Right cardiac atrium (tissue), 5 donors: ENCODE results near the gene CDKAL1. TPM values are rescaled to one million over a fixed set of nuclear protein-coding genes. Genes with fewer than 3 reads are reported as not detected.
"Not testable (repeated sequence)": the region's sequence is repeated elsewhere in the genome, so short reads cannot be mapped to it uniquely, and the experiment has no call there.

Experiments
- ATAC-seq, 2 donors: fragments of 200-7000 bp; cut with Tn5 transposase; one replicate each; pipeline versions ENCODE4 v1.8.0 to v1.9.1; 2020; ENCODE audit warnings: moderate library complexity in 2 of 2, mild to moderate bottlenecking in 1 of 2
- DNase-seq, 3 donors: peaks; one replicate each; pipeline ENCODE4 v3.0.0-alpha.2; 2020
- H3K27ac ChIP-seq: one replicate; pipeline ENCODE4 v1.5.1; 2013; ENCODE audit warnings: mild to moderate bottlenecking, low read length, control low read depth, moderate library complexity
- H3K27me3 ChIP-seq: one replicate; pipeline ENCODE4 v1.6.1; 2013; ENCODE audit not compliant: control insufficient read depth, insufficient read depth
- H3K4me1 ChIP-seq: one replicate; pipeline ENCODE4 v1.6.1; 2013; ENCODE audit warnings: low read length; ENCODE audit not compliant: control insufficient read depth, insufficient read depth
- H3K4me3 ChIP-seq: one replicate; pipeline ENCODE4 v1.5.1; 2013; ENCODE audit warnings: low read length, control low read depth
- H3K9me3 ChIP-seq: one replicate; pipeline ENCODE4 v1.6.1; 2013; ENCODE audit warnings: low read length; ENCODE audit not compliant: control insufficient read depth
- WGBS: extraction: QIAGEN DNeasy Blood & Tissue Kit; methylation state at CpG from one replicate; pipeline ENCODE4 v1.1.7; 2013; 5-methylcytosine and 5-hydroxymethylcytosine counted together
- intact Hi-C, 4 donors: fragments of 100-400 bp; cut with DNase I; formaldehyde crosslinking; loops; one replicate each; pipeline versions ENCODE4 v1.11.0 to v1.14.0; 2022 to 2023
- polyA plus RNA-seq: library from polyadenylated mRNA; stranded (reverse); fragments of 200-250 nt; gene quantifications from one replicate; pipeline ENCODE4 v1.2.3, GENCODE V29; 2013
- total RNA-seq, 4 donors: library from RNA; stranded (reverse); fragmentation: NEBNext Ultra II Directional; extraction: Animal tissue kit (Norgen Biotek cat#: 25700); gene quantifications; one replicate each; pipeline ENCODE4 v1.2.1, GENCODE V29; 2021
- donor health status: healthy with polysubstance abuse.
- donor health status: DM: no; HTN: yes; CAD: no.
- donor health status: DM: no; HTN: no; CAD: no.
- donor health status: DM: no; HTN: yes; CAD: no; lungs with severe emphysema.
- donor health status: DM: yes; HTN: yes; CAD: no.

CDKAL1 gene
- total and polyA plus RNA-seq, 5 donors, result 3.6 to 11.5 (median 10.8) TPM

DNA sequence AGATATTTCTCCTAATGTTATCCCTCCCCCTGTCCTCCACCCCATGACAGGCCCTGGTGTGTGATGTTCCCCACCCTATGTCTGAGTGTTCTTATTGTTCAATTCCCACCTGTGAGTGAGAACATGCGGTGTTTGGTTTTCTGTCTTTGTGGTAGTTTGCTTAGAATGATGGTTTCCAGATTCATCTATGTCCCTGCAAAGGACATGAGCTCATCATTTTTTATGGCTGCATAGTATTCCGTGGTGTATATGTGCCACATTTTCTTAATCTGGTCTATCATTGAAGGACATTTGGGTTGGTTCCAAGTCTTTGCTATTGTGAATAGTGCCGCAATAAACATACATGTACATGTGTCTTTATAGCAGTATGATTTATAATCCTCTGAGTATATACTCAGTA is 83.3 kb downstream of the CDKAL1 start:
- intact Hi-C loops, result not testable (repeated sequence)
- 84% methylated on average over 3 of the region's 3 CpGs for WGBS

DNA sequence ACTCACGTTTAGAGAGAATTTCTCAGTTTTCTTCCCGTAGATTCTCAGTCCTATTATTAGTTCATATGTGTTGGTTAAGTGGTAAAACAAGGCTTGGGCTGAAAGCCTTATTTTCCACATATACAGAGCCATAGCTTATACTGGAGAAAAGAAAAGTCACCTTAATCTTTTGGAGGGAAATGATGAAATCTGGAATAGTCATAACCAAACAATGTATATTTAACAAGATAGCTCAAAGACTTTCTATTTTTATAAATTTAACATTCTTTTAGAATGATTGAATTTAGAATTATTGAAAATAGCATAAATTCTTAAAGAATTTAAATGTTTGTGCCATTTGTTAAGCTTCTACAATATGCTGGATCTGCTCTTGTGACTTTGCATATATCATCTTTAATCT is 85.8 kb downstream of the CDKAL1 start:
- WGBS, result 77% methylated on average over 2 of the region's 2 CpGs
- intact Hi-C loops, result no loop called here
- DNase-seq (no peak), ATAC-seq (no peak)
- H3K4me3 ChIP-seq, result no peak overlapping the region
- H3K9me3 ChIP-seq, result no peaks in the 10 kb centered on the region
- no peaks in the 10 kb centered on the region for H3K27me3 ChIP-seq
- no peak overlapping the region for H3K27ac ChIP-seq
- no peaks in the 10 kb centered on the region for H3K4me1 ChIP-seq

More for the DNA sequence above, 83.3 kb downstream of the CDKAL1 start:
- H3K4me3 ChIP-seq, ATAC-seq, H3K4me1 ChIP-seq, H3K9me3 ChIP-seq, H3K27me3 ChIP-seq, DNase-seq, H3K27ac ChIP-seq: not testable (repeated sequence)

- H3K27me3 ChIP-seq, result no peaks in the 10 kb centered on the region
- H3K9me3 ChIP-seq, result no peaks in the 10 kb centered on the region
- ATAC-seq (no peak), DNase-seq (no peak)
- intact Hi-C loops, result no loop called here
- H3K27ac ChIP-seq, result no peak overlapping the region
- no peak overlapping the region for H3K4me3 ChIP-seq
- H3K4me1 ChIP-seq, result no peaks in the 10 kb centered on the region
These were observed 89.5 kb downstream of the CDKAL1 start for GRCh38 chr6:20623761-20624160.

DNA sequence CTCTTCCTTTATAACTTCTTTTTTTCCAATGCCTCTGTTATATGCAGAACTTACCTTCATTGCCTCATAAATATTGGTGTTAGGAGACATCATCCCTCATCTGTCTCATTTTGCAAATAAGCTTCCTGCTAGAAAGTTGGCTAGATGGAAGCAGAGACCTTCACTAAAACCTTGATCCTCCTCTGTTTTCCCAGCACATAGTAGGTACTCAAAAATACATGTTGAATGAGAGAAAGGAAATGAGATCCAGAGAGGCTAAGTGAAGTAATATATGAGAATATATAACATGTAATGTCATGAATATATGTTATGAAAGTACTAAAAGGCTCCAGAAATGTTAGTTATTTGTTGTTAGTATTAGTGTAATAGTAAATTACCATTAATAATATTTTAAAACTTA is 91.9 kb downstream of the CDKAL1 start:
- no peaks in the 10 kb centered on the region for H3K9me3 ChIP-seq
- no peak overlapping the region for H3K4me3 ChIP-seq
- ATAC-seq (no peak), DNase-seq (no peak)
- no peaks in the 10 kb centered on the region for H3K27me3 ChIP-seq
- H3K27ac ChIP-seq, result no peak overlapping the region
- intact Hi-C loops, result no loop called here
- H3K4me1 ChIP-seq, result peaks cover 3% of the 10 kb centered on the region

GRCh38 chr6:20629509-20629908 is 95.3 kb downstream of the CDKAL1 start:
- Histone ChIP-seq H3K9me3 (no peaks in the 10 kb centered on the region), H3K27ac (no peak overlapping the region), H3K4me1 (peaks cover 3% of the 10 kb centered on the region), H3K4me3 (no peak overlapping the region), H3K27me3 (no peaks in the 10 kb centered on the region)
- intact Hi-C loops, result no loop called here
- WGBS, result 98% methylated on average over 1 of the region's 1 CpG
- ATAC-seq (no peak), DNase-seq (no peak)

DNA sequence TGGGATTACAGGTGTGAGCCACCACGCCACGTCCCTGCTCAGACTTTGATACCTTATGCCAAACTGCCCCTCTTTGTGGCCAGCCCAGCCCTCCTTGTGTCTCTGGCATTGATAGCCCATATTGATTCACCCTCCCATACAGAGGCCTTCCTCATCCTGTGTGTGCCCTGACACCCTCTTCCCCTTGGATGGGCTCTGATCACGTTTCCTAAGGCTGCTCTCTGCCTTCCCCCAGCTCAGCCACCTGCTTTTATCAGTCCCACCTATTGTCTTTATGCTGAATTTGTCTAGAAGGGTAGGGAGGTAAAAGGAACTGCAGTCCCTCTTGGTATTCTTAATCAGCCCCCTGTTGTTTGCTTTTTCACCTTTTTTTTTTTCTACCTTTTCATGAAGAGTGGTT is 95.9 kb downstream of the CDKAL1 start:
- intact Hi-C loops, result loop anchor here in 1 of 4 donors (10.0 kb wide), 1 partner anchor 835 kb away; no protein-coding TSS in a partner anchor
- H3K27ac ChIP-seq, result no peak overlapping the region
- ATAC-seq (no peak), DNase-seq (no peak)
- no peaks in the 10 kb centered on the region for H3K27me3 ChIP-seq
- no peaks in the 10 kb centered on the region for H3K9me3 ChIP-seq
- H3K4me1 ChIP-seq, result peaks cover 3% of the 10 kb centered on the region
- H3K4me3 ChIP-seq, result no peak overlapping the region
- 66% methylated on average over 3 of the region's 3 CpGs for WGBS

- H3K9me3 ChIP-seq, result no peaks in the 10 kb centered on the region
- no peak overlapping the region for H3K4me3 ChIP-seq
- no peaks in the 10 kb centered on the region for H3K27me3 ChIP-seq
- 83% methylated on average over 3 of the region's 3 CpGs for WGBS
- intact Hi-C loops, result loop anchor here in 1 of 4 donors (10.0 kb wide), 1 partner anchor 834 kb away; no protein-coding TSS in a partner anchor
- ATAC-seq, result no peak
- peaks cover 3% of the 10 kb centered on the region for H3K4me1 ChIP-seq
- DNase-seq, result no peak
- no peak overlapping the region for H3K27ac ChIP-seq
These were observed 96.6 kb downstream of the CDKAL1 start for GRCh38 chr6:20630617-20631548.

DNA sequence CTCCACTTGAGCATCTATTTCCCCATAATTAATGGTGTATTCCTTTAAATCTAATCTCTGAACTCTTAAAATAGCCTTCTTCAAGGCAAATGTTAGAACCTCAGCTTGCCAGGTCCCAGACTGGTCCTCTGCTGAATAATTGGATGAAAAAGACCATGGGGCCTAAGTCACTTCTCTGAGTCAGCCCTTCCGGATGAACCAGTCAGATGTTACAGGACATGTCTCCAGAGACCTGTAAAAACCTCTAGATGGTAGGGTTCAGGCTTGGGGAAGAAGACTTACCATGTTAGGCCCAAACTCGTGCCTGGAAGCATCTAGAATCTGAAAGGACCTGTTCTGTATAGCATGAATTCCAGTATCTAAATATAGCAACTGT is 97.3 kb downstream of the CDKAL1 start:
- Histone ChIP-seq H3K27ac (no peak overlapping the region), H3K27me3 (no peaks in the 10 kb centered on the region), H3K4me1 (peaks cover 3% of the 10 kb centered on the region), H3K4me3 (no peak overlapping the region), H3K9me3 (no peaks in the 10 kb centered on the region)
- ATAC-seq (no peak), DNase-seq (no peak)
- intact Hi-C loops, result loop anchor here in 1 of 4 donors (10.0 kb wide), 1 partner anchor 833 kb away; no protein-coding TSS in a partner anchor
- 70% methylated on average over 2 of the region's 2 CpGs for WGBS

DNA sequence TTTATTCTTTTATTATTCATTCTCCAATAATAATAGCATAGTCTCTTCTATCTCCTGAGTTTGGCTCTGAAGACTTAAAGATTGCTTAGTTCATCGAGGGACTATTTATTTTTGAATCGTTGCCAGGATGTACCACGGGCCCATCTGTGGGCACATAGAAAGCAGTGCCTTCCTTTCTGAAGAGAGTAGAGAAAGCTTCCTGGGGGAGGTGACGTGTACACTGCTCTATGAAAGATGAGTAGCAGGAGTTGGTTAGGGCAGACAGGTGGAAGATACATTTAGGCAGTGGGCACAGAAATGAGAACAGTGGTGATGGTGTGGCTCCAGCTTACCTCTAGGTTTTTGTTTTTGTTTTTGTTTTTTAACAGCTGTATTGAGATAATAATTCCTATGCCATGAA is 98.4 kb downstream of the CDKAL1 start:
- Histone ChIP-seq H3K27me3 (no peaks in the 10 kb centered on the region), H3K4me1 (peaks cover 3% of the 10 kb centered on the region), H3K4me3 (no peak overlapping the region), H3K9me3 (no peaks in the 10 kb centered on the region), H3K27ac (no peak overlapping the region)
- DNase-seq, result no peak
- 79% methylated on average over 4 of the region's 4 CpGs for WGBS
- intact Hi-C loops, result loop anchor here in 1 of 4 donors (10.0 kb wide), 1 partner anchor 832 kb away; no protein-coding TSS in a partner anchor
- no peak for ATAC-seq

DNA sequence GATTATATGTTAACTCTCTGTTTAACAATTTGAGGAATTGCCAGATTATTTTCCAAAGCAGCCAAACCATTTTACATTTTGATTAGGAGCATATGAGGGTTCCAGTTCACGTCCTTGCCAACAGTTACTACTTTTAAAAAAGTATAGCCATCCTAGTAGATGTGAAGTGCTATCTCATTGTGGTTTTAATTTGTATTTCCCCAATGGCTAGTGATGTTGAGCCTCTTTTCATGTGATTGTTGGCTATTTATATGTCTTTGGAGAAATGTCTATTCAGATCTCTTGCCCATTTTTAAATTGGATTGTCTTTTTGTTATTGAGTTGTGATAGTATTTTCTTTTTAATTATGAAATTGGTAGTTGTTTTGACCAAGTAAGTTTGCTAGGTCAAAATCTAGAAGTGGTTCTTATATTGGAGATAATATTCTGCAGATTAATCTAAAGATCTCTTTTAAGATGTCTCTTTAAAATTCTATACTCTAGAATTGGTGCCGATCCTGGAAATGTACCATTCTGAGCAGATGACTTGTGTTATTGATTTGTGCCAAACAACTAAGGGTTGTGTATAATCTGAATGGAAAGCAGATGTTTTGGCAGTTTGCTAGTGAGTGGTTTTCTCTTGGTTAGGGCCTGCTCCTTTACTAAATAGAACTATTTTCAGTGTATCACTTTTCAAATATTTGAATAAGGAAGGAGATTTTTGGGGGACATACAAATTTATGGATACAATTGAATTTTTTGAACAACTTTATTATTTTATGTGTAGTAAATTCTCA is 99.5 kb downstream of the CDKAL1 start:
- Histone ChIP-seq H3K9me3 (no peaks in the 10 kb centered on the region), H3K4me1 (peaks cover 3% of the 10 kb centered on the region), H3K27ac (no peak overlapping the region), H3K4me3 (no peak overlapping the region), H3K27me3 (no peaks in the 10 kb centered on the region)
- no peak for DNase-seq
- ATAC-seq, result no peak
- WGBS, result 78% methylated on average over 2 of the region's 2 CpGs
- intact Hi-C loops, result loop anchor here in 1 of 4 donors (10.0 kb wide), 1 partner anchor 831 kb away; no protein-coding TSS in a partner anchor

DNA sequence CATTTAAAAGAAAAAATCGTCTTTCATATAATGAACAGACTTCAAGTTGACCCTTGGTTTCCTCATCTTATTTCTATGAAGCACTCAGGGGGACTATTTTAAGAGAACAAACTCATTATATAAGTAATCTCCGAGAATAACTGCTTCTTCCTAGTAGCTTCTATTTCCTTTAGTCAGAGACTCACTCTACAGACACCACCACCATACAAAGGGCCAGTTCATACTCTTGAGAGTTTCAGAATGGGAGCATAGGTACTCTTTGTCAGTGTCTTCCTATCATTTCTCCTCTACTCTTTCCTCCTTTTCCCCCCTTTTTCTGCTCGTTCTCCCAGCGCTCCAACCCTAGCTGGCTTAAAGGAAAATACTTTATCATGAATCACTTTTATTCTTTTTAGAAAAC is 104.9 kb downstream of the CDKAL1 start:
- intact Hi-C loops, result loop anchor here in 1 of 4 donors (10.0 kb wide), 1 partner anchor 826 kb away; no protein-coding TSS in a partner anchor
- WGBS, result 88% methylated on average over 4 of the region's 4 CpGs
- ATAC-seq (no peak), DNase-seq (no peak)
- Histone ChIP-seq H3K9me3 (no peaks in the 10 kb centered on the region), H3K27me3 (no peaks in the 10 kb centered on the region), H3K4me3 (no peak overlapping the region), H3K4me1 (no peaks in the 10 kb centered on the region), H3K27ac (no peak overlapping the region)
